ENCODE data around the gene DLGAP4. TPM values are rescaled to one million over a fixed set of nuclear protein-coding genes. Genes with fewer than 3 reads are reported as not detected.

The DLGAP4 gene
- total and polyA plus RNA-seq, 9 of the 15 experiments (the other 6 are each of a cell fraction or from before 2014, with no cell fraction given), result 0.31 to 34.1 (median 4.5) TPM

GRCh38 chr20:36506253-36506652, 200.1 kb downstream of the DLGAP4 start:
- DNase-seq (ENCODE audit: extremely low read depth in 1 of 4, low spot score in 3 of 4) (peak in 3 of 4 experiments; percentile 30 to 44 (median 43)), FAIRE-seq (peak; percentile 23), ATAC-seq (peak; percentile 87)
- BruUV-seq (replicated peaks), result no TSS peak
- no peaks in the 10 kb centered on the region for H3K79me2 ChIP-seq (ENCODE audit: control insufficient read depth, insufficient read depth, low read length)
- TF ChIP-seq CEBPG (CRISPR knock-in tag; IDR thresholded peaks at IDR 0.05) (no peak), CEBPG (tag; conservative IDR thresholded peaks at IDR 0.05 in 1 of 2, IDR thresholded peaks at IDR 0.05 in 1 of 2) (0 out of 4 replicates have a peak, but pooled peaks of 1 of the 2 experiments have one; percentile 16), RAD21 (CRISPR knock-in tag; conservative IDR thresholded peaks at IDR 0.05 in 1 of 2, IDR thresholded peaks at IDR 0.05 in 1 of 2) (peak in 1 of 2 experiments; percentile 58; a peak in 2 of 4 replicates), CHD1 (IDR thresholded peaks at IDR 0.05; ENCODE audit: low read length) (no peak), BRD4 (IDR thresholded peaks at IDR 0.05) (no peak), SMC3 (conservative IDR thresholded peaks at IDR 0.05; ENCODE audit: insufficient read depth, low read depth, low read length) (0 out of 2 replicates have a peak, but pooled peaks have one; percentile 30)
- TF ChIP-seq, protein P1, sequence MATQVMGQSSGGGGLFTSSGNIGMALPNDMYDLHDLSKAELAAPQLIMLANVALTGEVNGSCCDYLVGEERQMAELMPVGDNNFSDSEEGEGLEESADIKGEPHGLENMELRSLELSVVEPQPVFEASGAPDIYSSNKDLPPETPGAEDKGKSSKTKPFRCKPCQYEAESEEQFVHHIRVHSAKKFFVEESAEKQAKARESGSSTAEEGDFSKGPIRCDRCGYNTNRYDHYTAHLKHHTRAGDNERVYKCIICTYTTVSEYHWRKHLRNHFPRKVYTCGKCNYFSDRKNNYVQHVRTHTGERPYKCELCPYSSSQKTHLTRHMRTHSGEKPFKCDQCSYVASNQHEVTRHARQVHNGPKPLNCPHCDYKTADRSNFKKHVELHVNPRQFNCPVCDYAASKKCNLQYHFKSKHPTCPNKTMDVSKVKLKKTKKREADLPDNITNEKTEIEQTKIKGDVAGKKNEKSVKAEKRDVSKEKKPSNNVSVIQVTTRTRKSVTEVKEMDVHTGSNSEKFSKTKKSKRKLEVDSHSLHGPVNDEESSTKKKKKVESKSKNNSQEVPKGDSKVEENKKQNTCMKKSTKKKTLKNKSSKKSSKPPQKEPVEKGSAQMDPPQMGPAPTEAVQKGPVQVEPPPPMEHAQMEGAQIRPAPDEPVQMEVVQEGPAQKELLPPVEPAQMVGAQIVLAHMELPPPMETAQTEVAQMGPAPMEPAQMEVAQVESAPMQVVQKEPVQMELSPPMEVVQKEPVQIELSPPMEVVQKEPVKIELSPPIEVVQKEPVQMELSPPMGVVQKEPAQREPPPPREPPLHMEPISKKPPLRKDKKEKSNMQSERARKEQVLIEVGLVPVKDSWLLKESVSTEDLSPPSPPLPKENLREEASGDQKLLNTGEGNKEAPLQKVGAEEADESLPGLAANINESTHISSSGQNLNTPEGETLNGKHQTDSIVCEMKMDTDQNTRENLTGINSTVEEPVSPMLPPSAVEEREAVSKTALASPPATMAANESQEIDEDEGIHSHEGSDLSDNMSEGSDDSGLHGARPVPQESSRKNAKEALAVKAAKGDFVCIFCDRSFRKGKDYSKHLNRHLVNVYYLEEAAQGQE (IDR thresholded peaks at IDR 0.05; ENCODE audit: borderline replicate concordance), result peak; percentile 15; the same call in 1 of the 2 replicates
- TF ChIP-seq, protein P1 (CRISPR knock-in tag; IDR thresholded peaks at IDR 0.05; ENCODE audit: low read depth), result no peak
- TF ChIP-seq, protein P2, sequence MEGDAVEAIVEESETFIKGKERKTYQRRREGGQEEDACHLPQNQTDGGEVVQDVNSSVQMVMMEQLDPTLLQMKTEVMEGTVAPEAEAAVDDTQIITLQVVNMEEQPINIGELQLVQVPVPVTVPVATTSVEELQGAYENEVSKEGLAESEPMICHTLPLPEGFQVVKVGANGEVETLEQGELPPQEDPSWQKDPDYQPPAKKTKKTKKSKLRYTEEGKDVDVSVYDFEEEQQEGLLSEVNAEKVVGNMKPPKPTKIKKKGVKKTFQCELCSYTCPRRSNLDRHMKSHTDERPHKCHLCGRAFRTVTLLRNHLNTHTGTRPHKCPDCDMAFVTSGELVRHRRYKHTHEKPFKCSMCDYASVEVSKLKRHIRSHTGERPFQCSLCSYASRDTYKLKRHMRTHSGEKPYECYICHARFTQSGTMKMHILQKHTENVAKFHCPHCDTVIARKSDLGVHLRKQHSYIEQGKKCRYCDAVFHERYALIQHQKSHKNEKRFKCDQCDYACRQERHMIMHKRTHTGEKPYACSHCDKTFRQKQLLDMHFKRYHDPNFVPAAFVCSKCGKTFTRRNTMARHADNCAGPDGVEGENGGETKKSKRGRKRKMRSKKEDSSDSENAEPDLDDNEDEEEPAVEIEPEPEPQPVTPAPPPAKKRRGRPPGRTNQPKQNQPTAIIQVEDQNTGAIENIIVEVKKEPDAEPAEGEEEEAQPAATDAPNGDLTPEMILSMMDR (IDR thresholded peaks at IDR 0.05 in 2 of 3, conservative IDR thresholded peaks at IDR 0.05 in 1 of 3; ENCODE audit: insufficient read depth in 2 of 3, low read depth in 1 of 3, low read length in 3 of 3), result peak; percentile 50 to 89 (median 74); a peak in 5 of 6 replicates
- H3K4me3 ChIP-seq, result no peak overlapping the region
- intact Hi-C loops (cut with micrococcal nuclease) (no loop called here), in situ Hi-C loops (cut with MboI) (no loop called here)
- no peaks in the 10 kb centered on the region for H3K27me3 ChIP-seq (ENCODE audit: control insufficient read depth in 2 of 2, insufficient read depth in 2 of 2, low read length in 2 of 2)
- POLR2A ChIA-PET, result interaction anchor here (0.8 kb wide), 1 partner anchor 250 kb away, joined by 3 read pairs; no protein-coding TSS in a partner anchor
- no peaks in the 10 kb centered on the region for H3K9me1 ChIP-seq (ENCODE audit: control insufficient read depth, insufficient read depth, low read length)
- no peak overlapping the region for H3K27ac ChIP-seq (ENCODE audit: extremely low read depth, low read depth, low read length)
- 23% methylated on average over 1 of the region's 1 CpG for WGBS (ENCODE audit: insufficient coverage, low coverage, missing lambda C conversion rate)
- H3K9me3 ChIP-seq (replicated peaks; ENCODE audit: control insufficient read depth, insufficient read depth, low read depth, low read length), result no peaks in the 10 kb centered on the region
- H3K4me2 ChIP-seq (ENCODE audit: insufficient read depth, low read length), result no peak overlapping the region
- no peaks in the 10 kb centered on the region for H4K20me1 ChIP-seq (replicated peaks; ENCODE audit: control insufficient read depth, insufficient read depth, low read length)
- CTCF ChIA-PET (ENCODE audit: low intra/inter-chr PET ratio), result interaction anchor here (0.6 to 1.1 kb wide), 6 partner anchors 86 to 415 kb away, joined by 3 to 6 read pairs (median 4); no protein-coding TSS in a partner anchor
- H3K36me3 ChIP-seq (ENCODE audit: control insufficient read depth, insufficient read depth, low read length), result peaks cover 25% of the 10 kb centered on the region; the same call in 2 of the 3 replicates
- no peak overlapping the region for H3K9ac ChIP-seq (ENCODE audit: insufficient read depth in 1 of 2, low read depth in 2 of 2, low read length in 2 of 2)
- no peak overlapping the region for H2AFZ ChIP-seq (ENCODE audit: low read depth, low read length)
- H3K4me1 ChIP-seq (replicated peaks in 1 of 2; ENCODE audit: control insufficient read depth in 2 of 2, insufficient read depth in 2 of 2, low read length in 2 of 2), result no peaks in the 10 kb centered on the region

All from K562 (cell line).